Mesodermal cell (in vitro differentiated cells): Measurements from ENCODE around the gene TUBA4B.
A peak's percentile ranks its signal among the peaks of the same experiment; 100 is the strongest.

Experiments
- H3K27ac ChIP-seq: 2 replicates; pipeline ENCODE4 v1.7.0; 2013; ENCODE audit warnings: mild to moderate bottlenecking, low read depth, low read length, moderate library complexity; ENCODE audit not compliant: severe bottlenecking
- H3K36me3 ChIP-seq: 2 replicates; pipeline ENCODE4 v1.7.1; 2013; ENCODE audit warnings: mild to moderate bottlenecking, low read length, moderate library complexity; ENCODE audit not compliant: control insufficient read depth, insufficient read depth
- H3K4me1 ChIP-seq: one replicate; pipeline ENCODE4 v1.7.1; 2013; ENCODE audit warnings: mild to moderate bottlenecking, low read length; ENCODE audit not compliant: insufficient read depth, control insufficient read depth, poor library complexity, severe bottlenecking
- H3K4me3 ChIP-seq: 2 replicates; pipeline ENCODE4 v1.7.0; 2013; ENCODE audit warnings: low read length, control low read depth, mild to moderate bottlenecking; ENCODE audit not compliant: insufficient read depth, poor library complexity, severe bottlenecking; ENCODE audit errors: extremely low read depth
- H3K9me3 ChIP-seq: 2 replicates; pipeline ENCODE4 v1.7.1; 2013; ENCODE audit warnings: mild to moderate bottlenecking, low read length, moderate library complexity; ENCODE audit not compliant: control insufficient read depth
- WGBS, 2 experiments: methylation state at CpG; one replicate each; pipeline ENCODE4 v1.1.5; 2013; ENCODE audit warnings: missing lambda C conversion rate in 2 of 2; ENCODE audit not compliant: insufficient coverage in 2 of 2; 5-methylcytosine and 5-hydroxymethylcytosine counted together

Gene TUBA4B

DNA sequence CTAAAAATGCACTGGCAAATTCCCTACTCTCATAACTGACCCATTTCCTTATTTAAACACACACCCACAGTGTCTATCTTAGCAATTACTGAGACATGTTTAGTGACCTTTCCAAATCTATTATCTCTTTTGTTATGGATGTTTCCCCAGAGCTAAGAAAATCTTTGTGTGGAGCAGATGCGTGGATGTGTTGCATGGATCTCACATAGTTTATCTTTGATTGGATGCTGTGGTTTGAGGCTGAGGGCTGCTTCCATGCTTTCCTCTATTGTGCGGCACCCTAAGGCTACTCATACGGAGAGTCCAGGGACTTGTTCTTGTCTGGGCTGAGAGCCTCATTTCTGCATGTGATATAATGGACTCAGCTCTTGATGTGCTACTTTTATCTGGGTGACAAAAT, 18.7 kb upstream of the TUBA4B start:
- H3K36me3 ChIP-seq = peaks cover 78% of the 10 kb centered on the region
- 100% methylated on average over 3 of the region's 3 CpGs; no CpG with 5 or more reads in 1 of the 2 experiments for WGBS, 2 experiments
- no peaks in the 10 kb centered on the region for H3K4me1 ChIP-seq
- H3K9me3 ChIP-seq = no peaks in the 10 kb centered on the region
- no peak overlapping the region for H3K4me3 ChIP-seq
- H3K27ac ChIP-seq = no peak overlapping the region

DNA sequence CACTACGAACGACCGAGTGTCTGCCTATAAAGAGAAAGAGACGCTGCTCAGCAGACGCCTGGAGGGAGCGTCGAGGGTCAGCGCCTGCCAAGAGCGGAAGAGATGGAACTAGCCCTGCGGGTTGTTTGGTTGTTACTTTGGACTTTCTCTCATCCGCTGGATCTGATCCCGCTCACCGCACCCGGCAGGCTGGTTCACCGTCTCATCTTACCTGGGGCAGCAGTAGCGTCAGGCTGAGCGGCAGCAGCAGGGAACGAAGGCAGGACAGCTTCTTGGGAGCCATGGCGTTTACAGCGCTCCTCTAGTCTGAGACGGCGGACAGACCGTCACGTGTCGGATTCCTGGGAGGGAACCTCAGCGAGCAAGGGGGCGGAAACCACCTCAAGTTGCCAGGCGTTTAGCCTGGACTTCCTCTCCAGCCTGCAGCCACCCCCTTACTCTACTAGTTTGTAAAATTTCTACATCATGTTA, 9.7 kb upstream of the TUBA4B start:
- Histone ChIP-seq H3K4me1 (peaks cover 9% of the 10 kb centered on the region), H3K36me3 (peaks cover 26% of the 10 kb centered on the region), H3K9me3 (no peaks in the 10 kb centered on the region), H3K4me3 (no peak overlapping the region), H3K27ac (no peak overlapping the region)
- WGBS, 2 experiments = 96 to 97% methylated on average over 22 to 28 of the region's 28 CpGs

DNA sequence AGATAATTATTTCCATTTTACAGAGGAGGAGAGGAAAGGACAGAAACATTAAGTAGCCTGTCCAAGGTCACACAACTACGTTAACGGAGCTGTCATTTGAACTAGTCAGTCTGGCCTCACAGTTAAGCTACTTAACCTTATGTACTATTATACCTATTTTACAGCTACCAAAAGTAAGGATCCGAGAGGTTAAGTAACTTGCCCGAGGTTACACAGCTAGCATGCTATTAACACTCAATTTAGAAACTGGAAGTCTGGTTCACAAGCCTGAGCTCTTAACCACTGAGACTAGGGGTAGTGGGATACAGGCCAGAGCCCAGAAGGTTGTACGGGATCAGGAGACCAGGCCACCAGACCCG, 8.3 kb upstream of the TUBA4B start:
- Histone ChIP-seq H3K9me3 (no peaks in the 10 kb centered on the region), H3K4me1 (peaks cover 20% of the 10 kb centered on the region), H3K36me3 (peaks cover 18% of the 10 kb centered on the region), H3K4me3 (peak overlapping the region; percentile 89), H3K27ac (peak overlapping the region; percentile 97)
- 45 to 51% methylated on average over 5 of the region's 6 CpGs for WGBS, 2 experiments

DNA sequence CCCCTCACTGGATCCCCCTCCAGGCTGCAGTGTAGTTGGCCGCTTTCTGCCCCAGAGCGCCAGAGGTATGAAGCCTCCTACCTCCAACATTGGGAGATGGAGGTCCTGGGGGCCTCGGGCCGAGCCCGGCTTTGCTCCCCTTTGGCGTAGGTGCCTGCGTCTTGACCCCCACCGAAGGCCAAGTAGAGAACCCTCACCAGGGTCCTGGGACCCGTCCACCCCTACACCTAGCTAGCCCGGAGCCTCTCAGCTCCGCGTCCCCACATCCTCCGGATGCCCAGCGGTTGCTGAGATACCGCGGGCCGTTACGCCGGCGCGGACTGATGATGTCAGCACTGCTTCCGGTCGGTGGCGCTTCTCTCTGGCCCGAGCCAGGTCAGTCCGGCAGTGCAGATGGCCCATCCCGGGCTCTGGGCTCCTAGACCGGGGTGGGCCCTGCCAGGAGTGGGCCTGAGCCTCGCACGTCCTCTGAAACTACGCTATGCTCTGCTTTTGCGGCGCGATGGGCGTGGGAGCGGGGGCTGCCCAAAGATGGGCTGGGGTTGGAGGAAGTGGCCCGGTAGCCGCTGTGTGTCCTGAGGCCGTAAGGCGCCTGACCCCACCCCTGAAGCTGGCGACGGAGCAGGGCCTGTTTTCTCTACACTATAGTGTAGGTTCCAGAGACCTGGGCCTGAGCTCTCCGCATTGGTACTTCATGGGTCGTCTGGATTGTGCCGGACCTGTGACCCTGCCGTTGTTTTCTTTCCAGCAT, 7.7 kb upstream of the TUBA4B start, which contains the start of the genes GLB1L and STK16:
Gene GLB1L, minus strand, starts transcription at position 297 of the 751 bp plus-strand sequence. CDS start 1,871 bp downstream, outside the sequence.
Gene STK16, plus strand, starts transcription at position 332 of the 751 bp plus-strand sequence. CDS start 521 bp downstream, outside the sequence.
- WGBS, 2 experiments = 1 to 2% methylated on average over 38 to 41 of the region's 46 CpGs
- peak within 1 kb of the TSS; percentile 97 for H3K27ac ChIP-seq

DNA sequence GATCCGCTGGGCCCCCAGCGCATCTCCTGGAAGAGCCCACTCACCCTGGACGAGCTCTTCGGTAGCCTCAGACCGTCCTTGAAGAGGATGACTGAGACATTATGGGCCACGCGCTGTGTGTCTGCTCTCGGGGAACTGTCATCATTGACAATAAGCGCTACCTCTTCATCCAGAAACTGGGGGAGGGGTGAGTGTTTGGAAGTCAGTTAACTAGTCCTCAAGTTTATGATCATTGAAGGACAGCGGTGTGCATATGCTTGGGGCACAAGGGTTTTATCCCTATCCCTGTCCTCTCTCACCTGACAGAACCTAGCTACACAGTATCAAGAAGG, 7.2 kb upstream of the TUBA4B start:
- peak overlapping the region; percentile 89 for H3K4me3 ChIP-seq
- peaks cover 18% of the 10 kb centered on the region for H3K36me3 ChIP-seq
- H3K27ac ChIP-seq = peak overlapping the region; percentile 97
- 26 to 32% methylated on average over 8 to 9 of the region's 10 CpGs for WGBS, 2 experiments
- H3K9me3 ChIP-seq = no peaks in the 10 kb centered on the region
- H3K4me1 ChIP-seq = peaks cover 24% of the 10 kb centered on the region

More for the DNA sequence above, 7.7 kb upstream of the TUBA4B start, which contains the start of the genes GLB1L and STK16:
- Histone ChIP-seq H3K9me3 (no peaks in the 10 kb centered on the region), H3K36me3 (peaks cover 18% of the 10 kb centered on the region), H3K4me1 (peaks cover 24% of the 10 kb centered on the region), H3K4me3 (peak within 1 kb of the TSS; percentile 89)

DNA sequence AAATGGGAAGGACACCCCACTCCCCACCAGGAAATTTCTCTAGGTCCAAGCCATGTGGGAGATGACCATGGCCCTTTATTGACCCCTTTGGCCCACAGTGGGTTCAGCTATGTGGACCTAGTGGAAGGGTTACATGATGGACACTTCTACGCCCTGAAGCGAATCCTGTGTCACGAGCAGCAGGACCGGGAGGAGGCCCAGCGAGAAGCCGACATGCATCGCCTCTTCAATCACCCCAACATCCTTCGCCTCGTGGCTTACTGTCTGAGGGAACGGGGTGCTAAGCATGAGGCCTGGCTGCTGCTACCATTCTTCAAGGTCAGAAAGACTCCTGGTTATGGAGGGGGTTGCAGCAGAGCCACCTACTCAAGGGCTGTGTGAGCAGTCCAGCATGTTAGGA, 6.5 kb upstream of the TUBA4B start:
- Histone ChIP-seq H3K4me3 (peak overlapping the region; percentile 89), H3K4me1 (peaks cover 28% of the 10 kb centered on the region), H3K36me3 (peaks cover 18% of the 10 kb centered on the region), H3K27ac (no peak overlapping the region), H3K9me3 (no peaks in the 10 kb centered on the region)
- 97 to 100% methylated on average over 10 of the region's 10 CpGs for WGBS, 2 experiments

DNA sequence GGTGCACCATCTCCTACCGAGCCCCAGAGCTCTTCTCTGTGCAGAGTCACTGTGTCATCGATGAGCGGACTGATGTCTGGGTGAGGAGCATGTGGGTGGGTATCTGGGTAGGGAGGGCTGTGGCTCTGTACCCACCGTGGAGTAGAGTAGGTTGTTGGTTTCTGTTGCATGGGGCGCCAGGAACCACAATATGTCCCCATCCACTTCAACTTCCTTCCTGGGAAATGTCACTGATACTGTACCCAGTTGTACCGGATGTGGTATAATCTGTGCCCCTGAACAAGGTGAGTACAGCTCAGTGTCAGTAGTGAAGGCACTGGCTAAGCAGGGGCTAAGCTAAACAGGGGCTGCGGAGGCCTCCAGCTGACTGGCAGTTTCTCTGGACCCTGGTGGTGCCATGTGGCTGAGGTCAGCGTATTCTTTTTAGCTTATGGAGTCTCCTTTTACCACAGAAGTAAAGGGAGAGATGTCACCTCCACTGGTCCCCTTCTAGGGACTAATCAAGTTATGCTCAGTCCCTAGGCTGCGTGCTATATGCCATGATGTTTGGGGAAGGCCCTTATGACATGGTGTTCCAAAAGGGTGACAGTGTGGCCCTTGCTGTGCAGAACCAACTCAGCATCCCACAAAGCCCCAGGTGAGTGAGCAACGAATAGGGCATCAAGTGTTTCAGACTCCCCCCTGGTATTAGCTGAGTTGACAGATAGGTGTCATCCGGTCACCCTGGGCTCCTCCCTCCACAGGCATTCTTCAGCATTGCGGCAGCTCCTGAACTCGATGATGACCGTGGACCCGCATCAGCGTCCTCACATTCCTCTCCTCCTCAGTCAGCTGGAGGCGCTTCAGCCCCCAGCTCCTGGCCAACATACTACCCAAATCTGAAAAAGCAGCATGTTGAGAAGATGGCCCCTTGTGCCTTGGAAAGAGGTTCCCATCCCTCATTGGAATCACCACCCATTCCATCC, 5.1 kb upstream of the TUBA4B start:
- Histone ChIP-seq H3K4me3 (no peak overlapping the region), H3K4me1 (peaks cover 34% of the 10 kb centered on the region), H3K36me3 (peaks cover 18% of the 10 kb centered on the region), H3K9me3 (no peaks in the 10 kb centered on the region), H3K27ac (no peak overlapping the region)
- 93% methylated on average over 13 to 14 of the region's 17 CpGs for WGBS, 2 experiments

DNA sequence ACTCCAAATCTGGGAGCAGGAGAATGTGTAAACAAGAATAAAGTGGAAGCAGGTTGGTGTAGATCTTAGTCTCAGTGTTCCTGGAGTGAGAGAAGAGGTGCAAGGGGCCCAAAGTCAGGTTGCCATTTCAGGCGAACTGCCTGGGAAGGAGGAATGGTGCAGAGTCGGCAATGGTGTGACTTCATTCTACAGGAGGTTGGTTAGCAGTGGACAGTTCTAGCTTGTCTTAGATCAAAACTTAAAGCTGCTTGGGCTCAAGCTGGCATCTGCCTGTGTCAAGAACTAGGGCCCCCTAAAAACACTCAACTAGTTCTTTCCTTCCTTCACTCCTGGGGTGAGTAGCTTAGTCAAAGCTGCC, 4.2 kb upstream of the TUBA4B start:
- no peaks in the 10 kb centered on the region for H3K9me3 ChIP-seq
- H3K4me1 ChIP-seq = peaks cover 42% of the 10 kb centered on the region
- peaks cover 18% of the 10 kb centered on the region for H3K36me3 ChIP-seq
- H3K27ac ChIP-seq = peak overlapping the region; percentile 85
- 100% methylated on average over 2 of the region's 2 CpGs for WGBS, 2 experiments
- no peak overlapping the region for H3K4me3 ChIP-seq

DNA sequence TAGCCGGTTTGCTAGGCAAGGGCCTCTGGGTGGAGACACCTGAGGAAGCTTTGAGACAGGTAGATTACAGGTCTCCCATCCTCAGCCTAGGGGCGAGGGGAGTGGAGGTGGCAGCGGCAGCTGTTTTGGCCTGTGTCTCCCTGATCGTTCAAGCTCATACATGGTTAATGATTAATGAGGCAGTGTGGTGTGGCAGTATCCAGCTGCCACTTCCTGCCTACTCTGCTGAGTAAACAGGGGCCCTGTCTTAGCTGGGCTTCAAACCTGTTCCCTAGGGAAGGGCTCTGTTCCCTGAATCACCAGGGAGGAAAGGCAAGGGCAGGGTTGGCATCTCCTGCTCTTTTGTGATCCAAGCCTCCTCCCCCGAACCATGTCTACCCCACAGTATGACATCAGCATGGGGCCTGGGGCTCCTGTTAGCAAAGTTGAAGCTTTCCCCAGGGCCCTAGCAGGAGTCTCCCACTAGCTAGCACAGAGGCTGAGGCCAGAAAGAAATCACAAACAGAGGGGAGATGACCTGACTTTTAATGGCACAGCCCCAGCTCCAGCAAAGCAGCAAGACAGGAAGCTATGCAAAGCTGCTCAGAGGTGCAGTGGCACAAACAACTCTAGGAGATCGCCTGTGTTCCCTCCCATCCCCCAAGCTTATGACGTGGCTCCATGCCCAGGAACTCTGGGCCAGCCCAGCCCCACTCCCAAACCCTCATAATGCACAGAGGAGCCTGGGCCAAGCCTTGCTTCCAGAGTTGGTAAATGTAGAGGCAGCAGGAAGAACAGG, 3.7 kb upstream of the TUBA4B start:
- Histone ChIP-seq H3K4me1 (peaks cover 45% of the 10 kb centered on the region), H3K27ac (peak overlapping the region; percentile 85), H3K9me3 (no peaks in the 10 kb centered on the region), H3K4me3 (no peak overlapping the region), H3K36me3 (peaks cover 18% of the 10 kb centered on the region)
- 44 to 79% methylated on average over 3 to 4 of the region's 7 CpGs for WGBS, 2 experiments
